ENCODE data around the gene FOXP1. TPM values are rescaled to one million over a fixed set of nuclear protein-coding genes. Genes with fewer than 3 reads are reported as not detected.

FOXP1 gene
- total and polyA plus RNA-seq, 2 of the 8 experiments (the other 6 are each of a cell fraction or from before 2014, with no cell fraction given), result 13.9 to 25.4 TPM

- peak; percentile 28 for TF ChIP-seq CHD7 (IDR thresholded peaks at IDR 0.05; ENCODE audit: insufficient replicate concordance, low read length)
- no peak for TF ChIP-seq BRCA1 (IDR thresholded peaks at IDR 0.05; ENCODE audit: low read depth, low read length)
- no peak for TF ChIP-seq USF2 (IDR thresholded peaks at IDR 0.05; ENCODE audit: low read length)
- no peak for TF ChIP-seq JUN (IDR thresholded peaks at IDR 0.05; ENCODE audit: low read depth, low read length)
- no peak for TF ChIP-seq TBP (IDR thresholded peaks at IDR 0.05; ENCODE audit: low read depth, low read length)
- no peak for TF ChIP-seq BACH1 (IDR thresholded peaks at IDR 0.05; ENCODE audit: low read length)
- TF ChIP-seq NANOG (IDR thresholded peaks at IDR 0.05; ENCODE audit: insufficient read depth, low read depth, low read length, poor library complexity, severe bottlenecking), result peak; percentile 83
- TF ChIP-seq PHF8 (conservative IDR thresholded peaks at IDR 0.05; ENCODE audit: low read depth, low read length), result no peak
- no peak for TF ChIP-seq E2F6 (IDR thresholded peaks at IDR 0.05)
Observed at GRCh38 chr3:71497367-71497897, 86.1 kb downstream of the FOXP1 start (continued).

Measured in H1 (cell line).